Measurements from ENCODE around the gene HSPA14.

Gene HSPA14

DNA sequence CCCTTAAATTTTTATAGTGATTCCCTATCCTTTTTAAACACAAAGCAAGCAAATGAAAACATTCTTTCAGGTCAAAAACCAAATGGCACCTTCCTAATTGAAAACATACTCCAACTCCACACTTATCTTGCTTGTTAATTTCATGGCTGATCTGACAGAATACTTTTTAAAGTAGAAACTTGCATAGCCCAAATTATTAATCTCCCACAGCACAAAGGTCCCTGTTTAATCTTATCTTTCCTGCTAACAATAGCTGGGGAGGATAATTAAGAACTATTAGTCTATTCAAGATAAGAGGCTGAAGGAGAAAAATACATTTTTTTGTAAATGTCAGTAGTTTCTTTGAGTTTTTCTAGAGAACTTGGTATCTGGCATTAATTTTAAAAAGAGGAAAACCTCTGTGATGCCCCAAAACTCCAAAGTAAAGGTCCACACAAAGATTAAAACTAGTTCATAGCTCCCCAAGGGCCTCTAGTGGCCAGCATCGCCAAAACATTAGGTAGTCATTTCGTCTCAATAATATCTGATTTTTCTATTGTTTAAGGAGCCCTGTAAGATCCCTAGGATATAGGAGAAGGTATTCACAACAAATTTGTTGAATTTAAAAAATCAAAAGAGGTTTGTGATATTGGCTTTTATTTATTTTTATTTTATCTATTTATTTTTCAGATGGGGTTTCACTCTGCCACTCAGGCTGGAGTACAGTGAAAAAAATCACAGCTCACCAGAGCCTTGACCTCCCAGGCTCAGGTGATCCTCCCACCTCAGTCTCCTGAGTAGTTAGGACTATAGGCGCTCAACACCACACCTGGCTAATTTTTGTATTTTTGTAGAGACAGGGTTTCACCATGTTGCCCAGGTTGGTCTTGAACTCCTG is 15.0 kb upstream of the HSPA14 start:
- Histone ChIP-seq H3K79me2 (ENCODE audit: insufficient read depth, low read length) (no peaks in the 10 kb centered on the region), H2AFZ (ENCODE audit: low read depth, low read length) (no peak overlapping the region), H3K4me3 (ENCODE audit: low read depth in 1 of 2, low read length in 2 of 2) (no peak overlapping the region), H3K36me3 (ENCODE audit: insufficient read depth, low read length) (no peaks in the 10 kb centered on the region), H3K9me3 (ENCODE audit: insufficient read depth, low read length, severe bottlenecking) (no peaks in the 10 kb centered on the region), H3K4me2 (ENCODE audit: insufficient read depth, low read length) (no peak overlapping the region), H4K20me1 (ENCODE audit: insufficient read depth, low read length) (no peaks in the 10 kb centered on the region), H3K27me3 (ENCODE audit: insufficient read depth, low read length, poor library complexity) (peaks cover 3% of the 10 kb centered on the region), H3K9ac (ENCODE audit: low read depth, low read length) (no peak overlapping the region), H3K4me1 (ENCODE audit: insufficient read depth, low read length) (no peaks in the 10 kb centered on the region), H3K27ac (ENCODE audit: low read length) (no peak overlapping the region)
- TF ChIP-seq, protein P1, sequence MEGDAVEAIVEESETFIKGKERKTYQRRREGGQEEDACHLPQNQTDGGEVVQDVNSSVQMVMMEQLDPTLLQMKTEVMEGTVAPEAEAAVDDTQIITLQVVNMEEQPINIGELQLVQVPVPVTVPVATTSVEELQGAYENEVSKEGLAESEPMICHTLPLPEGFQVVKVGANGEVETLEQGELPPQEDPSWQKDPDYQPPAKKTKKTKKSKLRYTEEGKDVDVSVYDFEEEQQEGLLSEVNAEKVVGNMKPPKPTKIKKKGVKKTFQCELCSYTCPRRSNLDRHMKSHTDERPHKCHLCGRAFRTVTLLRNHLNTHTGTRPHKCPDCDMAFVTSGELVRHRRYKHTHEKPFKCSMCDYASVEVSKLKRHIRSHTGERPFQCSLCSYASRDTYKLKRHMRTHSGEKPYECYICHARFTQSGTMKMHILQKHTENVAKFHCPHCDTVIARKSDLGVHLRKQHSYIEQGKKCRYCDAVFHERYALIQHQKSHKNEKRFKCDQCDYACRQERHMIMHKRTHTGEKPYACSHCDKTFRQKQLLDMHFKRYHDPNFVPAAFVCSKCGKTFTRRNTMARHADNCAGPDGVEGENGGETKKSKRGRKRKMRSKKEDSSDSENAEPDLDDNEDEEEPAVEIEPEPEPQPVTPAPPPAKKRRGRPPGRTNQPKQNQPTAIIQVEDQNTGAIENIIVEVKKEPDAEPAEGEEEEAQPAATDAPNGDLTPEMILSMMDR (IDR thresholded peaks at IDR 0.05; ENCODE audit: borderline replicate concordance, extremely low read depth, low read length, poor library complexity, severe bottlenecking): peak; percentile 44
- no peak for TF ChIP-seq EZH2 (IDR thresholded peaks at IDR 0.05; ENCODE audit: borderline replicate concordance, low read depth, low read length, severe bottlenecking)
- ATAC-seq (ENCODE audit: insufficient read depth, low read depth) (no peak), DNase-seq (no peak)

DNA sequence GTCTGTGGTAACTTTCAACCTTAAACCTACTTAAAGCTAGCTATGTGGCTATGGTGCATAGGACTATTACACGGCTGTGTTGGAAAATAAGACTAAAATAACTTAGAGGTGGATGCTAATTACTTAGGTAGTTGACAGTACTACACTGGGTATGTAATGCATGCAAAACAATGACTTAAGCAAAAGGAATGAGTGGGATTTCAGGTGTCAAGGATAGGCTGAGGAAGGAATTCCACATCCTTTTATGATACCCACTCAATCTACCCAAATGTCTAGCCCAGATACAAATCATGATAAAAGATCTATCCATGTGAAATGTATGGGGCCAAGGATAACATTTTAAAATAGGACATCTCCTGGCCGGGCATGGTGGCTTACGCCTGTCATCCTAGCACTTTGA is 14.1 kb upstream of the HSPA14 start:
- no peaks in the 10 kb centered on the region for H3K4me1 ChIP-seq (ENCODE audit: insufficient read depth, low read length)
- H3K27me3 ChIP-seq (ENCODE audit: insufficient read depth, low read length, poor library complexity): peaks cover 3% of the 10 kb centered on the region
- H2AFZ ChIP-seq (ENCODE audit: low read depth, low read length): no peak overlapping the region
- no peak overlapping the region for H3K4me2 ChIP-seq (ENCODE audit: insufficient read depth, low read length)
- H3K9me3 ChIP-seq (ENCODE audit: insufficient read depth, low read length, severe bottlenecking): no peaks in the 10 kb centered on the region
- no peak overlapping the region for H3K9ac ChIP-seq (ENCODE audit: low read depth, low read length)
- H4K20me1 ChIP-seq (ENCODE audit: insufficient read depth, low read length): no peaks in the 10 kb centered on the region
- H3K36me3 ChIP-seq (ENCODE audit: insufficient read depth, low read length): no peaks in the 10 kb centered on the region
- TF ChIP-seq, protein P1 (IDR thresholded peaks at IDR 0.05; ENCODE audit: borderline replicate concordance, extremely low read depth, low read length, poor library complexity, severe bottlenecking): no peak
- TF ChIP-seq EZH2 (IDR thresholded peaks at IDR 0.05; ENCODE audit: borderline replicate concordance, low read depth, low read length, severe bottlenecking): no peak
- no peaks in the 10 kb centered on the region for H3K79me2 ChIP-seq (ENCODE audit: insufficient read depth, low read length)
- DNase-seq (no peak), ATAC-seq (ENCODE audit: insufficient read depth, low read depth) (no peak)
- H3K4me3 ChIP-seq (ENCODE audit: low read depth in 1 of 2, low read length in 2 of 2): no peak overlapping the region
- H3K27ac ChIP-seq (ENCODE audit: low read length): no peak overlapping the region

DNA sequence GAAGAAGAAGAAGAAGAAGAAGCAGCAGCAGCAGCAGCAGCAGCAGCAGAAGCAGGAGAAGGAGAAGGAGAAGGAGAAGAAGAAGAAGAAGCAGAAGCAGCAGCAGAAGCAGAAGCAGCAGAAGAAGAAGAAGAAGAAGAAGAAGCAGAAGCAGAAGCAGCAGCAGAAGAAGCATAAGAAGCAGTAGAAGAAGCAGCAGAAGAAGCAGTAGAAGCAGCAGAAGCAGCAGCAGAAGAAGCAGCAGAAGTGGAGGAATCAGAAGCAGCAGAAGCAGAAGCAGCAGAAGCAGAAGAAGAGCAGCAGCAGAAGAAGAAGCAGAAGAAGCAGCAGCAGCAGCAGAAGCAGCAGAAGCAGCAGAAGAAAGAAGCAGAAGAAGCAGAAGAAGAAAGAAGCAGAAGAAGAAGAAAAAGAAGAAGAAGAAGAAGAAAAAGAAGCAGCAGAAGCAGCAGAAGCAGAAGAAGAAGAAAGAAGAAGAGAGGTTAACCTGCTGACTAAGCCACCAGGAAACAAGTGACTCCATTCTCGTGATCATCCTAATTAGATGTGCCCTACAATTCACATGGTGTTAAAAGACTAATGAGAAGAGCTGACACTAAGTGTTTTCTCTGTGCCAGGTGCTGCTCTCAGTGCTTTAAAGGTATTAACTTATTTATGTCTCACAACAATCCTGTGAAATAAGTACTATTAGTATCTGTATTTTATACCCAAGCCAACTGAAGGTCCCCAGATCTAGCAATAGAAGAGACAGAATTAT is 11.9 kb upstream of the HSPA14 start:
- Histone ChIP-seq H3K4me2 (ENCODE audit: insufficient read depth, low read length) (no peak overlapping the region), H3K27ac (ENCODE audit: low read length) (no peak overlapping the region), H3K79me2 (ENCODE audit: insufficient read depth, low read length) (no peaks in the 10 kb centered on the region), H3K4me1 (ENCODE audit: insufficient read depth, low read length) (no peaks in the 10 kb centered on the region), H4K20me1 (ENCODE audit: insufficient read depth, low read length) (no peaks in the 10 kb centered on the region), H3K36me3 (ENCODE audit: insufficient read depth, low read length) (no peaks in the 10 kb centered on the region), H3K27me3 (ENCODE audit: insufficient read depth, low read length, poor library complexity) (peaks cover 3% of the 10 kb centered on the region), H3K9me3 (ENCODE audit: insufficient read depth, low read length, severe bottlenecking) (no peaks in the 10 kb centered on the region), H3K9ac (ENCODE audit: low read depth, low read length) (no peak overlapping the region), H2AFZ (ENCODE audit: low read depth, low read length) (no peak overlapping the region), H3K4me3 (ENCODE audit: low read depth in 1 of 2, low read length in 2 of 2) (no peak overlapping the region)
- ATAC-seq (ENCODE audit: insufficient read depth, low read depth): no peak
- no peak for DNase-seq
- TF ChIP-seq, protein P1 (IDR thresholded peaks at IDR 0.05; ENCODE audit: borderline replicate concordance, extremely low read depth, low read length, poor library complexity, severe bottlenecking): no peak
- no peak for TF ChIP-seq EZH2 (IDR thresholded peaks at IDR 0.05; ENCODE audit: borderline replicate concordance, low read depth, low read length, severe bottlenecking)

All from DND-41 (cell line).